Activated CD4-positive, alpha-beta memory T cell treated with anti-CD3 and anti-CD28 coated beads, Interleukin-2, amount 10 ng/mL, durations not matched to agents 7 days and 5 days (primary cell): ENCODE data around the gene ZNF207. TPM values are rescaled to one million over a fixed set of nuclear protein-coding genes. Genes with fewer than 3 reads are reported as not detected.
A peak's percentile ranks its signal among the peaks of the same experiment; 100 is the strongest.
"Not testable (repeated sequence)": the region's sequence is repeated elsewhere in the genome, so short reads cannot be mapped to it uniquely, and the experiment has no call there.

Experiments used
- CTCF ChIA-PET: fragments of 350-600 bp; sonication (Branson Sonifier 250); formaldehyde crosslinking; loops from one replicate; lab custom pipeline; 2021; ENCODE audit warnings: antibody characterized with exemption, inconsistent platforms; lab: Charles Lee
- POLR2A ChIA-PET: fragments of 350-600 bp; sonication (Branson Sonifier 250); formaldehyde crosslinking; loops from one replicate; lab custom pipeline; 2021; ENCODE audit warnings: antibody characterized with exemption; lab: Charles Lee
- DNase-seq: peaks from one replicate; pipeline ENCODE4 v3.0.0-alpha.2; 2020
- H3K27ac Mint-ChIP-seq: one replicate; pipeline ENCODE4 v1.8.0; 2021; ENCODE audit warnings: mild to moderate bottlenecking, mixed read lengths
- H3K27me3 Mint-ChIP-seq: one replicate; pipeline ENCODE4 v1.8.0; 2021; ENCODE audit warnings: mixed read lengths
- H3K36me3 Mint-ChIP-seq: one replicate; pipeline ENCODE4 v1.8.0; 2021; ENCODE audit warnings: low read depth, mixed read lengths
- H3K4me1 Mint-ChIP-seq: one replicate; pipeline ENCODE4 v1.8.0; 2021; ENCODE audit warnings: mixed read lengths
- H3K4me3 Mint-ChIP-seq: one replicate; pipeline ENCODE4 v1.8.0; 2021; ENCODE audit warnings: mild to moderate bottlenecking, mixed read lengths
- H3K9me3 Mint-ChIP-seq: one replicate; pipeline ENCODE4 v1.8.0; 2021; ENCODE audit warnings: mixed read lengths
- total RNA-seq, 2 experiments: library from RNA; stranded (reverse); gene quantifications; one replicate each; pipeline ENCODE4 v1.2.3, GENCODE V29; 2021

Gene ZNF207
- total RNA-seq, 2 experiments from 2014 or later: 238 to 257 TPM

- CTCF ChIA-PET: interaction anchor here (0.6 to 3.8 kb wide), 11 partner anchors 8 to 215 kb away, joined by 3 to 34 read pairs (median 4); partner anchors contain the start of genes PSMD11 and ZNF207
- Mint-ChIP-seq H3K4me3 (peak overlapping the region; percentile 95), H3K4me1 (peaks cover 36% of the 10 kb centered on the region), H3K27ac (peak overlapping the region; percentile 93), H3K9me3 (no peaks in the 10 kb centered on the region), H3K36me3 (peaks cover 20% of the 10 kb centered on the region), H3K27me3 (no peaks in the 10 kb centered on the region)
- peak; percentile 72 for DNase-seq
- POLR2A ChIA-PET: interaction anchor here (0.7 to 17.0 kb wide), 11 partner anchors 9 to 214 kb away, joined by 3 to 189 read pairs (median 5); partner anchors contain the start of genes PSMD11 and ZNF207
Measured at GRCh38 chr17:32341141-32341856, 8.7 kb upstream of the ZNF207 start.

DNA sequence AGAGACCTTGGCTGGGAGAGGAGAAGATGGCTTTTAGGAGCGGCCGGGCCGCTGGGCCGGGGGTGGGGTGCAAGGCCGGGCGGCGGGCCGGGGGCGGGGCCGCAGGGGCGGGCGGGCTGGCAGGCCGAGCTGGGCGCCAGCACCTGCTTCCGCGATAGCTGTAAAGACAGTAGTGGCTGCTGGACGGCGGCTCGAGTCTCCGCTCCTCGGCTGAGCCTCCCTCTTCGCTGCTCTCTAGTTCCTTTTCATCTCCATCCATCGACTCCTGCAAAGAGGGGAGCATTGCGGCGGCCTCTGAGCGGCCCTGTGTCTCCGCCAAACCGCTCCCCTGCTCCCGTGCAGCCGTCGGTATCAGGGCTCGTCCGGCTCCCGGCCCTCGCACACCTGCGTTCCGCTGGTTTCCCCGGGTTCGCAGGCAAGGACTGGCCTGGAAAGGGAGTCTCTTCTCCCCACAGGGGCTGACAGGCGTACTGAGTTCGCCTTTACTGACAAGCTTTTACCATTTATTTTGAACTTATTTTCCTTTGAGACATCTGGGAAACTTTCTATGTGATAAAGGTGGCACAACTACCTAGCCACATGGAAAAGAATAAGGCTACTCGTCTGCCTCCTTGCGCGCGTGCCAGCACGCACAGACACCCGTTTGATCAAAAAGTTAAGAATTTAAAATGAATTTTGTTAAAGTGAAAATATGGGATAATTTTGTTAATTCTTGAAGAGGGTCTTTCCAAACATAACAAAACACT, 7.9 kb upstream of the ZNF207 start, which contains the start of gene C17orf75:
TSS of gene C17orf75 (minus strand) at position 317 of the 746 bp plus-strand sequence. CDS start at position 283, 34 bp downstream.
- Mint-ChIP-seq H3K4me1 (peaks cover 36% of the 10 kb centered on the region), H3K27me3 (no peaks in the 10 kb centered on the region), H3K36me3 (peaks cover 20% of the 10 kb centered on the region), H3K27ac (peak within 1 kb of the TSS; percentile 93), H3K4me3 (peak within 1 kb of the TSS; percentile 95), H3K9me3 (no peaks in the 10 kb centered on the region)
- DNase-seq: peak; percentile 82
- ChIA-PET POLR2A (interaction anchor here (0.7 to 17.0 kb wide), 8 partner anchors 10 to 214 kb away, joined by 3 to 189 read pairs (median 4); partner anchors contain the start of genes PSMD11 and ZNF207), CTCF (interaction anchor here (1.2 to 3.8 kb wide), 4 partner anchors 9 to 202 kb away, joined by 3 to 18 read pairs (median 6); partner anchors contain the start of genes PSMD11 and ZNF207)

- Mint-ChIP-seq H3K36me3 (peaks cover 18% of the 10 kb centered on the region), H3K27me3 (no peaks in the 10 kb centered on the region), H3K4me3 (peak overlapping the region; percentile 95), H3K9me3 (no peaks in the 10 kb centered on the region), H3K4me1 (peaks cover 36% of the 10 kb centered on the region), H3K27ac (peak overlapping the region; percentile 89)
- CTCF ChIA-PET: interaction anchor here (1.2 to 3.8 kb wide), 2 partner anchors 8 to 203 kb away, joined by 3 to 18 read pairs; partner anchors contain the start of gene ZNF207
- DNase-seq: no peak
- POLR2A ChIA-PET: interaction anchor here (1.2 to 17.0 kb wide), 4 partner anchors 10 to 18 kb away, joined by 3 to 189 read pairs (median 24); partner anchors contain the start of gene ZNF207
Measured at GRCh38 chr17:32342603-32343325, 7.2 kb upstream of the ZNF207 start.

DNA sequence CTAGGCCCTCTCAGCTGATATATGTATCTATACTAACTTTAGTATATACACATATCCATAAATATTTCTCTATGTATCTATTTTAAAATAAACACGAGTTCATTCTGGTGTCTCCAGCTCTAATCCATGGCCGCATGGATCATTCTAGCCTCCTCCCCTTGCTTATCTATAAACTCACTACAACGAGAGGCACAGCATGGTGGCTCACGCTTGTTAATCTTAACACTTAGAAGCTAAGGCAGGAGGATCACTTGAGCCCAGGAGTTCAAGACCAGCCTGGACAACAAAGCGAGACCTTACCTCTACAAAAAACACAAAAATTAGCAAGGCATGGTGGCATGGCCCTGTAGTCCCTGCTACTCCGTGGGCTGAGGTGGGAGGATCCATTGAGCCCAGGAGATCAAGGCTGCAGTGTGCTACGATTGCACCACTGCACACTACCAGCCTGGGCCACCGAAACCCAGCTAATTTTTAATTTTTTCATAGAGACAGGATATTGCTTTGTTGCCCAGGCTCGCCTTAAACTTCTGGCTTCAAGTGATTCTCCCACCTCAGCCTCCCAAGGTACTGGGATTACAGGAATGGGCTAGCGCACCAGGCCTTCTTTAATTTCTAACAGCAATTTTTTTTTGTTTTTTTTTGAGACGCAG, 3.9 kb upstream of the ZNF207 start:
- ChIA-PET POLR2A (interaction anchor here (0.9 kb wide), 1 partner anchor 16 kb away, joined by 3 read pairs; no protein-coding TSS in a partner anchor), CTCF (interaction anchor here (1.3 kb wide), 1 partner anchor 13 kb away, joined by 3 read pairs; no protein-coding TSS in a partner anchor)
- no peaks in the 10 kb centered on the region for H3K9me3 Mint-ChIP-seq
- no peak overlapping the region for H3K27ac Mint-ChIP-seq
- H3K4me3 Mint-ChIP-seq: no peak overlapping the region
- H3K36me3 Mint-ChIP-seq: peaks cover 15% of the 10 kb centered on the region
- peaks cover 34% of the 10 kb centered on the region for H3K4me1 Mint-ChIP-seq
- H3K27me3 Mint-ChIP-seq: no peaks in the 10 kb centered on the region
- DNase-seq: no peak

- H3K9me3 Mint-ChIP-seq: no peaks in the 10 kb centered on the region
- peaks cover 29% of the 10 kb centered on the region for H3K4me1 Mint-ChIP-seq
- ChIA-PET CTCF (interaction anchor here (0.8 to 1.4 kb wide), 5 partner anchors 8 to 96 kb away, joined by 3 to 6 read pairs (median 3); partner anchors contain the start of gene PSMD11), POLR2A (interaction anchor here (0.7 to 11.0 kb wide), 4 partner anchors 14 to 140 kb away, joined by 3 to 189 read pairs (median 5); partner anchors contain the start of gene C17orf75)
- no peak for DNase-seq
- no peaks in the 10 kb centered on the region for H3K27me3 Mint-ChIP-seq
- peak overlapping the region; percentile 97 for H3K4me3 Mint-ChIP-seq
- no peak overlapping the region for H3K27ac Mint-ChIP-seq
- peaks cover 35% of the 10 kb centered on the region for H3K36me3 Mint-ChIP-seq
Measured at GRCh38 chr17:32348483-32348800, 1.5 kb upstream of the ZNF207 start.

GRCh38 chr17:32349503-32349853, 479 bp upstream of the ZNF207 start:
- peaks cover 44% of the 10 kb centered on the region for H3K36me3 Mint-ChIP-seq
- no peaks in the 10 kb centered on the region for H3K27me3 Mint-ChIP-seq
- peak overlapping the region; percentile 99 for H3K27ac Mint-ChIP-seq
- H3K4me1 Mint-ChIP-seq: peaks cover 33% of the 10 kb centered on the region
- POLR2A ChIA-PET: interaction anchor here (1.3 to 11.0 kb wide), 6 partner anchors 15 to 139 kb away, joined by 3 to 189 read pairs (median 5); partner anchors contain the start of genes C17orf75 and PSMD11
- H3K9me3 Mint-ChIP-seq: no peaks in the 10 kb centered on the region
- peak overlapping the region; percentile 97 for H3K4me3 Mint-ChIP-seq
- CTCF ChIA-PET: interaction anchor here (0.9 to 2.4 kb wide), 3 partner anchors 9 to 95 kb away, joined by 3 to 18 read pairs (median 4); partner anchors contain the start of genes C17orf75 and PSMD11
- peak; percentile 24 for DNase-seq

- peaks cover 57% of the 10 kb centered on the region for H3K36me3 Mint-ChIP-seq
- no peaks in the 10 kb centered on the region for H3K9me3 Mint-ChIP-seq
- peak; percentile 55 for DNase-seq
- no peaks in the 10 kb centered on the region for H3K27me3 Mint-ChIP-seq
- H3K4me1 Mint-ChIP-seq: peaks cover 46% of the 10 kb centered on the region
- peak overlapping the region; percentile 97 for H3K4me3 Mint-ChIP-seq
- ChIA-PET CTCF (interaction anchor here (1.0 to 2.4 kb wide), 7 partner anchors 10 to 344 kb away, joined by 3 to 18 read pairs (median 5); partner anchors contain the start of genes C17orf75, LRRC37B and PSMD11), POLR2A (interaction anchor here (0.6 to 11.0 kb wide), 23 partner anchors 9 to 414 kb away, joined by 3 to 189 read pairs (median 4); partner anchors contain the start of genes C17orf75, LRRC37B, PSMD11 and SUZ12)
- H3K27ac Mint-ChIP-seq: peak overlapping the region; percentile 99
Measured at GRCh38 chr17:32350666-32351418, 885 bp downstream of the ZNF207 start.

DNA sequence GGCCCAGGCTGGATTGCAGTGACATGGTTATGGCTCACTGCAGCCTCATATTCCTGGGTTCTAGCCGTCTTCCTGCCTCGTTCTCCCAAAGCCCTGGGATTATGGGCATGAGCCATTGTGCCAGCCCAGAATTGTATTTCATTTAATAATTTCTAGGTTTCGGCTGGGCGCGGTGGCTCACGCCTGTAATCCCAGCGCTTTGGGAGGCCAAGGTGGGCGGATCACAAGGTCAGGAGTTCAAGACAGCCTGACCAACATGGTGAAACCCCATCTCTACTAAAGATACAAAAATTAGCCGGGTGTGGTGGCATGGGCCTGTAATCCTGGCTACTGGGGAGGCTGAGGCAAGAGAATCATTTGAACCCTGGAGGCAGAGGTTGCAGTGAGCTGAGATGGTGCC, 2.8 kb downstream of the ZNF207 start:
- POLR2A ChIA-PET: interaction anchor here (1.9 to 11.0 kb wide), 3 partner anchors 9 to 20 kb away, joined by 5 to 189 read pairs (median 13); partner anchors contain the start of gene C17orf75
- DNase-seq, H3K27me3 Mint-ChIP-seq, CTCF ChIA-PET, H3K27ac Mint-ChIP-seq, H3K9me3 Mint-ChIP-seq: not testable (repeated sequence)
- Mint-ChIP-seq H3K36me3 (peaks cover 68% of the 10 kb centered on the region), H3K4me1 (peaks cover 56% of the 10 kb centered on the region), H3K4me3 (peak overlapping the region; percentile 97)

- POLR2A ChIA-PET: interaction anchor here (11.0 kb wide), 1 partner anchor 21 kb away, joined by 189 read pairs; the partner anchor contains the start of gene C17orf75
- CTCF ChIA-PET: no interaction called here
- Mint-ChIP-seq H3K4me1 (peaks cover 60% of the 10 kb centered on the region), H3K9me3 (no peaks in the 10 kb centered on the region), H3K27me3 (no peaks in the 10 kb centered on the region), H3K36me3 (peaks cover 77% of the 10 kb centered on the region), H3K27ac (peak overlapping the region; percentile 40), H3K4me3 (peak overlapping the region; percentile 24)
- no peak for DNase-seq
Measured at GRCh38 chr17:32355649-32356377, 5.9 kb downstream of the ZNF207 start.

DNA sequence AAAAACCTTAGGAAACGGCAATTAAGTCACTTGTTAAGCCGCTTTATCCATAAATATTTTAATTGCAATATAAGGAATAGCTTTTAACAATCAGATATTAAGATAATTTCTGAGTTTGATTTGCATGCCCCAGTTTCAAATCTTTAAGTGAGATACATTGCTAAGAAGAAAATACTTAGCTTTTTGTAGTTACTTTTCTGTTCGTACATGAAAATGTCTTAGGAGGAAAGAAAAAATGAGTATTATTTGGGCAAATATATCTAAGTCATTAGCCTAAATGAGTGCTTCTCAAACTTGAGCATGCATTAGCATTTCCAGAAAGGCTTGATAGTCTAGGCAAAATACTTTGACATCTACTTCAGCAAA, 6.4 kb downstream of the ZNF207 start:
- Mint-ChIP-seq H3K27ac (no peak overlapping the region), H3K9me3 (no peaks in the 10 kb centered on the region), H3K4me1 (peaks cover 64% of the 10 kb centered on the region), H3K36me3 (peaks cover 80% of the 10 kb centered on the region), H3K4me3 (no peak overlapping the region), H3K27me3 (no peaks in the 10 kb centered on the region)
- CTCF ChIA-PET: no interaction called here
- POLR2A ChIA-PET: interaction anchor here (11.0 kb wide), 1 partner anchor 21 kb away, joined by 189 read pairs; the partner anchor contains the start of gene C17orf75
- DNase-seq: no peak
